HL-60 (cell line): ENCODE measurements around the gene TNFRSF8.

Experiments
- CTCF ChIP-seq: IDR thresholded peaks from one replicate; pipeline ENCODE4 v1.5.1; 2011; ENCODE audit warnings: low read length, control low read depth, inconsistent platforms; ENCODE audit not compliant: insufficient read depth
- GABPA ChIP-seq: IDR thresholded peaks from 2 replicates; pipeline ENCODE4 v1.6.1; 2012; ENCODE audit warnings: low read depth
- TF ChIP-seq, protein P1 (sequence below): IDR thresholded peaks from 2 replicates; pipeline ENCODE4 v1.6.1; 2012; ENCODE audit warnings: low read depth; ENCODE audit not compliant: insufficient replicate concordance

- TF ChIP-seq CTCF, result no peak
- TF ChIP-seq, protein P1, sequence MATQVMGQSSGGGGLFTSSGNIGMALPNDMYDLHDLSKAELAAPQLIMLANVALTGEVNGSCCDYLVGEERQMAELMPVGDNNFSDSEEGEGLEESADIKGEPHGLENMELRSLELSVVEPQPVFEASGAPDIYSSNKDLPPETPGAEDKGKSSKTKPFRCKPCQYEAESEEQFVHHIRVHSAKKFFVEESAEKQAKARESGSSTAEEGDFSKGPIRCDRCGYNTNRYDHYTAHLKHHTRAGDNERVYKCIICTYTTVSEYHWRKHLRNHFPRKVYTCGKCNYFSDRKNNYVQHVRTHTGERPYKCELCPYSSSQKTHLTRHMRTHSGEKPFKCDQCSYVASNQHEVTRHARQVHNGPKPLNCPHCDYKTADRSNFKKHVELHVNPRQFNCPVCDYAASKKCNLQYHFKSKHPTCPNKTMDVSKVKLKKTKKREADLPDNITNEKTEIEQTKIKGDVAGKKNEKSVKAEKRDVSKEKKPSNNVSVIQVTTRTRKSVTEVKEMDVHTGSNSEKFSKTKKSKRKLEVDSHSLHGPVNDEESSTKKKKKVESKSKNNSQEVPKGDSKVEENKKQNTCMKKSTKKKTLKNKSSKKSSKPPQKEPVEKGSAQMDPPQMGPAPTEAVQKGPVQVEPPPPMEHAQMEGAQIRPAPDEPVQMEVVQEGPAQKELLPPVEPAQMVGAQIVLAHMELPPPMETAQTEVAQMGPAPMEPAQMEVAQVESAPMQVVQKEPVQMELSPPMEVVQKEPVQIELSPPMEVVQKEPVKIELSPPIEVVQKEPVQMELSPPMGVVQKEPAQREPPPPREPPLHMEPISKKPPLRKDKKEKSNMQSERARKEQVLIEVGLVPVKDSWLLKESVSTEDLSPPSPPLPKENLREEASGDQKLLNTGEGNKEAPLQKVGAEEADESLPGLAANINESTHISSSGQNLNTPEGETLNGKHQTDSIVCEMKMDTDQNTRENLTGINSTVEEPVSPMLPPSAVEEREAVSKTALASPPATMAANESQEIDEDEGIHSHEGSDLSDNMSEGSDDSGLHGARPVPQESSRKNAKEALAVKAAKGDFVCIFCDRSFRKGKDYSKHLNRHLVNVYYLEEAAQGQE, result no peak
- TF ChIP-seq GABPA, result no peak
Observed at GRCh38 chr1:12048372-12048771, 14.7 kb upstream of the TNFRSF8 start.
